B cell (primary cell): Measurements from ENCODE around the gene SLC20A1.

Experiments used
- CTCF ChIP-seq: fragments of 200-600 bp; IDR thresholded peaks from one replicate; pipeline ENCODE4 v1.8.0; 2022; ENCODE audit warnings: antibody characterized with exemption, mild to moderate bottlenecking
- EZH2 ChIP-seq: IDR thresholded peaks from 2 replicates; pipeline ENCODE4 v1.6.1; 2012; ENCODE audit warnings: borderline replicate concordance, low read depth, mild to moderate bottlenecking, moderate library complexity, low read length; ENCODE audit not compliant: insufficient read depth, poor library complexity, severe bottlenecking

GRCh38 chr2:112708968-112709367 is 63.2 kb downstream of the SLC20A1 start:
- no peak for TF ChIP-seq CTCF
- no peak for TF ChIP-seq EZH2
